NCI-H748 treated with DMSO at 0.1 percent for 48 hours (cell line): ENCODE measurements around the gene ARHGAP15.

Experiments
- DNase-seq: peaks from one replicate; lab custom pipeline; 2025; lab: John Stamatoyannopoulos, UW

The ARHGAP15 gene

GRCh38 chr2:143171817-143172216 lies 42.6 kb downstream of the ARHGAP15 start:
- no peak for DNase-seq

- no peak for DNase-seq
Measured at GRCh38 chr2:143175438-143175837, 46.2 kb downstream of the ARHGAP15 start.

DNA sequence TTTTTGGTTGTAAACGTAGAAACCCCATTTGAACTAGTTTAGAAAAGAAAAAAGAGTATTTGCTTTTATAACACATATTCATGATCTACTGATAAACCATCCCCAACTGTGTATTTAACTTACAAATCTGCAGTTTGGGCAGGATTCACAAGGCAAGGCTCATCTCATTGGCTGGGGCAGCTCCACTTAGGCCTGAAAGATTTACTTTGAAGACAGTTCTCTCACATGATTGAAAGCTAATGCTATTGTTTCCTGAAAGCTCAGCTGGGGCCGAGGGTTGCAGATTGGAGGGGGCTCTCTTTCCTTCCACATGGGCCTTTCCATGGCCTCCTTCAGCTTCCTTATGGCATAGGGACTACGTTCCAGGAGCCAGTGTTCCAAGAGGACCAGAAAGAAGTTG lies 47.4 kb downstream of the ARHGAP15 start:
- DNase-seq = no peak

- DNase-seq = no peak
Measured at GRCh38 chr2:143177096-143177786, 48.0 kb downstream of the ARHGAP15 start.

- DNase-seq = no peak
Measured at GRCh38 chr2:143181494-143181893, 52.3 kb downstream of the ARHGAP15 start.

- no peak for DNase-seq
Measured at GRCh38 chr2:143182649-143183048, 53.4 kb downstream of the ARHGAP15 start.

GRCh38 chr2:143183804-143184463 lies 54.7 kb downstream of the ARHGAP15 start:
- no peak for DNase-seq

DNA sequence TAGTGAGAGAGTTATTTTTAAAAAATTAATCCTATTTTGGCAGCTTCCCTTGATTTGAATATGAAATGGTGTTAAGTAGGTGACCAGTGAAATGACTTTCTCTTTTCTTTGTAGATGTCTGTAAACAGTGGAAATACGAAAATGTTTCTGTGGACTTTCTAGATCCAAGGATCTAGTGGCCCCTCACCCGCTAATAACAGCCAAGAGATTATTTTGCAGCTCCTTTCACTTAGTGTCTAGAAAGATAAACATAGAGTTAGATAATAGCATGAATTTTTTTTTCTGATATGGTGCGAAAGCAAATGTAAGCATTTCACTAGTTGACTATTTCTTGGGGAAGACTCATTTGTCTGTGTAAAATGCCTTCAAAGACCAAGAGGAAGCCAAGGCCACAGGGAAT lies 57.7 kb downstream of the ARHGAP15 start:
- DNase-seq = no peak

DNA sequence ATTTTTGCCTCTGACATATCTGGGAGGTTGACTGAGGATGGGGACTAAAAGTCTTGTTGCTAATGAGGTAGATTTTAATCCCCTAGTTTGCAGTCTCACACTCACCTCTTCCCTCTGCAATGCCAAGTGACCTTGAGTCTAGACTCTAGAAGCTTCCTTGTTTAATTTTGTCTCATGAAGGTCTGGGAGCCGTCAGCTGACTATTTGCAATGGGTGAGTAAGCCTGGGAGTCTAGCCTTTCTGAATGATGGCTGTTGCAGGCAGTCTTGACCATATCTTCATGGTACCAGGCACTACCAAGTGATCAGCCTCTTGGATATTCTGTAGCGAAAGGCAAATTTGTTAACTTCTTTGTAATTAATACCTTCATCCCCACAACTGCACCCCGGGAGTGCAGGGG lies 61.2 kb downstream of the ARHGAP15 start:
- no peak for DNase-seq

DNA sequence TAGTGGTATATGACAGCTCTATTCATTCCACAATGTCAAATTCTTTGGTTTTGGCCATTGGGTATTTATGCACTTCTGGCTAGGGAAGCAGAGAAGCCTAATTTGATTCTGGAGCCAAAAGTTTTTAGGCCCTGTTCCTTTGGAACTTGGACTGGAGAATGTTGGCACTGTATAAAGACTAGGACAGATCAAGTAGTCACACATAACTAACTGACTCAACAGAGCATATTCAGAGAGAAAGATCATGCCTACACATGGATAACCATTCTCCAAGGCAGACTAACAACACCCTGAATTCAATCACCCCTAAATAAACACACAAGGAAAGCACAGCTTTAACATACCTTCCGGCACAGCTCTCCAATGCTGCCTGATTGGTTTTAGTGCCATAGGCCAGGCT lies 62.9 kb downstream of the ARHGAP15 start:
- no peak for DNase-seq

GRCh38 chr2:143192716-143193115 lies 63.5 kb downstream of the ARHGAP15 start:
- no peak for DNase-seq

GRCh38 chr2:143193121-143193520 lies 63.9 kb downstream of the ARHGAP15 start:
- DNase-seq = no peak

DNA sequence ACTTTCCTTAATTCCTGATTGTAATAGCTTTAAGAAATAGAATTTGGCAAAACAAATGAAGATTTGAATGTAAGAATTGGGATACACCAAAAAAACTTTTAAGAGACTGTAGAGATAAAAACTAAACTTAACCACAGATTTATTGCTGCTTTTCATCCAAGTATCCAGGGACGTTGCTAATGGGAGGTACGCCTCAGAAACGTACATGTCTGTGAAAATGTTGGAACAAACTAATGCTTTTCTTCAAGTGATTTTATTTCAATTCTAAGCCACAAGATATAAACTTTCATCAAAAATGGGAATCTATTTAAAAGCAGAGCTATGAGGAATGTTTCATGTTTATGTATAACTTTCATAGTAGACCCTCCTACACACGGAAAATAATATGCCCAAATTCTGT lies 66.3 kb downstream of the ARHGAP15 start:
- no peak for DNase-seq

- no peak for DNase-seq
Measured at GRCh38 chr2:143204062-143204461, 74.8 kb downstream of the ARHGAP15 start.

DNA sequence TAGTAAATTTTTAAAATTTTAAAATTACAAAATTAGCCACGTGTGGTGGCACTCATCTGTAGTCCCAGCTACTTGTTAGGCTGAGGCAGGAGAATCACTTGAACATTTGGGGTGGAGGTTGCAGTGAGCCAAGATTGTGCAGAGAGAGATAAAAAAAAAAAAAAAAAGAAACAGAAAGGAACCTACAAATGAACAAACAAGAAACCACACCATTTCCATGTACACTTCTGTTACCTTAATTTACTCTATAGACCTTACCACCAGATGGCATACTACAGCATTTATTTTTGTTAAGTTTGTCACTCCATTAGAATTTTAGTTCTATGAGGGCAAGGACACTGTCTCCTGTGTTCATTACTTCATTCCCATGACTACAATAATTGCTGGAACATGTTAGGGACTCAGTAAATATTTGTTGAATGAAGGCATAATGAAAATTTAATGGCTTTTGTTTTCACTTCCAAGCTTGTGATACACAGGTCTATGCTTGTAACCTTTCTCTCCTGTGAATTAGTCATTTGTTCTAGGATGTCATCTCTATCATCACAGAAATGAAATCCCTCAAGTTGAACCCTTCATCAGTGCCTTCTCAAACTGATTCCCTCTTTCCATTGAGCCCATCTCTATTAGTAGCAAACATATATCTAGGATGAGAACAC lies 76.0 kb downstream of the ARHGAP15 start:
- no peak for DNase-seq

GRCh38 chr2:143209570-143210445 lies 80.6 kb downstream of the ARHGAP15 start:
- no peak for DNase-seq

GRCh38 chr2:143210446-143210819 lies 81.2 kb downstream of the ARHGAP15 start:
- no peak for DNase-seq

DNA sequence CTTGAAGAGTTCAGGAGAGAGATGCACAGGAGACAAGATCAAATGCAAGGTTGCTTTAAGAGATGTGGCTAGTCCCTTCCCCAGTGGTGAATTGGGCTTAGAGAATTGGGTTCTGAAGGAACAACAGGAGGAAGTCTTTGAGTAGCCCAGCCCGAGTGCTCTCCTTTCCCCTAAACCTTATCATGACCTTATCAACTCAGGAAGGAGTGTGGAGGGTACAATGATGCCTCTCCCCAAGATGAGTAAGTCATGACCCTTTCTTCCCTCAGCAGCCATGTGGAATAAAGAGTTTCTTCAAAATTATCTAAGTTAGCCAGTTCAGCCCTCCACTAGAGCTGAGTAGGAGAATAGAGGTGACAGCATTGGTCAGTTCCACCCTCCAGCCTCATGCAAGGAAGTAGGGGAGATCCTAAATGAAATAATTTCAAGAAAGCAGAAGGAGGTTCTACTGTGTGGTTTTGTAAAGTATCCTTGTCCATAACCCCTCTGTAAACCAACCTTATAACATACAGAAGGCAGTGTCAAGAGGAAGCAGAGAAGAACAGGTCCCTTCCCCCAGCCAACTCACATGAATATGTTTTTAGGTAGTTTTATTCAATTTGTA lies 88.4 kb downstream of the ARHGAP15 start:
- no peak for DNase-seq

- no peak for DNase-seq
Measured at GRCh38 chr2:143218621-143219020, 89.4 kb downstream of the ARHGAP15 start.

DNA sequence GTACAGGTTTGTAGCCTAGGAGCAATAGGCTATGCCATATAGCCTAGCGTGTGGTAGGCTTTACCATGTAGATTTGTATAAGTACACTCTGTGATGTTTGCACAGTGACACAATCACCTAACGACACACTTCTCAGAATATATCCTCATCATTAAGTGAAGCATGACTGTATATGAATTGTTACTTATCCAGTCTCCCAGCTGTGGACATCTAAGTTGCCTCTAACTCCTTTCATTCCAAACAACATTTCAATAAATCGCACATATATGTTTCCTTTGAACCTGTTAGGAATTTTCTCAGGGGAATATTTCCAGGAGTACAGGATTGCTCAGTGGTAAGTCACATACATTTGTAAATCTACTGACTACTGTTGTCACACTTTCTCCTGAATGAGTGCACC lies 90.0 kb downstream of the ARHGAP15 start:
- no peak for DNase-seq

- no peak for DNase-seq
Measured at GRCh38 chr2:143223556-143223955, 94.3 kb downstream of the ARHGAP15 start.

DNA sequence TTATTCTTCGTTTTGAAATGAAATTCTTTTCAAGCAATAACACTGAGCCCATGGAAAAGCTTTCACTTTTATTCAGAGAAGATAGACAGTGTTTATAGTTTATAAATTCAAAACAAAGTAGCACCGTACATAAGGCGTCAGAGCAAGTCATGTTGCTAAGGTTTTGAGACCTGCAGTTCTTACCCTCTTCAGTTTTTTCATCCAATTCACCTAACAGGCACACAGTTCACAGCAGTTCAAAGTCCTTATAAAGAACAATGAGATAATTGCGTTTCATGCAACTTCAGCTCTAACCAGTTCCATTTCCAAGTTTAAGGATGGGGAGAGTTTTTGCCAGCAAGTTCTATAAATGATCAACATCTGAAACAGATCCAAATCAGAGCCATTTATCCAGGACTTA lies 96.7 kb downstream of the ARHGAP15 start:
- DNase-seq = no peak
